HEK293 (cell line): ENCODE results near the gene TRDMT1.

Source experiments
- CTCF ChIA-PET: fragments of 350-600 bp; formaldehyde crosslinking; extraction: SDS; loops from one replicate; lab custom pipeline; 2021; ENCODE audit warnings: antibody characterized with exemption; lab: Yijun Ruan, JAX
- POLR2A ChIA-PET: fragments of 300-600 bp; formaldehyde crosslinking; extraction: SDS; loops from one replicate; lab custom pipeline; 2020; ENCODE audit warnings: antibody characterized with exemption, inconsistent platforms; lab: Yijun Ruan, JAX
- H3K27ac ChIP-seq: fragments of 200-500 bp; sonication (Bioruptor generic); 2 replicates; pipeline ENCODE4 v1.5.1; 2014; ENCODE audit warnings: low read depth, low read length, control low read depth, inconsistent platforms; ENCODE audit errors: extremely low read depth
- H3K36me3 ChIP-seq, 2 experiments: fragments of 200-500 bp in 1 of 2; sonication (Bioruptor generic) in 1 of 2; 1 replicate in 1 of 2; 2 replicates in 1 of 2; pipeline ENCODE4 v1.5.1; 2014 to 2017; ENCODE audit warnings: inconsistent platforms in 2 of 2, low read length in 2 of 2; ENCODE audit not compliant: control insufficient read depth in 2 of 2, insufficient read depth in 1 of 2
- H3K4me1 ChIP-seq: fragments of 200-500 bp; sonication (Bioruptor generic); 2 replicates; pipeline ENCODE4 v1.5.1; 2014; ENCODE audit warnings: mild to moderate bottlenecking, low read length, inconsistent platforms; ENCODE audit not compliant: control insufficient read depth, insufficient read depth
- H3K4me3 ChIP-seq: 2 replicates; pipeline ENCODE4 v1.5.1; 2011; ENCODE audit warnings: low read depth, mild to moderate bottlenecking, control low read depth, low read length, moderate library complexity
- H3K9me3 ChIP-seq: fragments of 200-500 bp; sonication (Bioruptor generic); 2 replicates; pipeline ENCODE4 v1.5.1; 2014; ENCODE audit warnings: low read depth, low read length, inconsistent platforms; ENCODE audit not compliant: control insufficient read depth, insufficient read depth
- BCL11A ChIP-seq: fragments of 450-650 bp; formaldehyde crosslinking; IDR thresholded peaks from 2 replicates; pipeline ENCODE4 v1.5.1; 2016; ENCODE audit warnings: low read depth, missing biosample characterization, missing genetic modification characterization
- EGR2 ChIP-seq: fragments of 450-650 bp; formaldehyde crosslinking; IDR thresholded peaks from 2 replicates; pipeline ENCODE4 v1.5.1; 2016; ENCODE audit warnings: low read depth, missing biosample characterization, missing genetic modification characterization
- GFI1B ChIP-seq: fragments of 450-650 bp; formaldehyde crosslinking; IDR thresholded peaks from 2 replicates; pipeline ENCODE4 v1.5.1; 2016; ENCODE audit warnings: missing biosample characterization, missing genetic modification characterization
- INSM2 ChIP-seq: fragments of 450-650 bp; formaldehyde crosslinking; IDR thresholded peaks from 2 replicates; pipeline ENCODE4 v1.5.1; 2016; ENCODE audit warnings: missing biosample characterization, missing genetic modification characterization
- OSR2 ChIP-seq: fragments of 450-650 bp; formaldehyde crosslinking; IDR thresholded peaks from 2 replicates; pipeline ENCODE4 v1.5.1; 2016; ENCODE audit warnings: missing biosample characterization, missing genetic modification characterization
- SP7 ChIP-seq: fragments of 450-650 bp; formaldehyde crosslinking; IDR thresholded peaks from 2 replicates; pipeline ENCODE4 v1.5.1; 2016; ENCODE audit warnings: missing biosample characterization, missing genetic modification characterization
- TCF7L2 ChIP-seq: IDR thresholded peaks from 2 replicates; pipeline ENCODE4 v1.6.1; 2011; ENCODE audit warnings: low read depth, mild to moderate bottlenecking, inconsistent platforms, low read length, moderate library complexity, borderline replicate concordance
- ZBTB17 ChIP-seq: fragments of 450-650 bp; formaldehyde crosslinking; IDR thresholded peaks from 2 replicates; pipeline ENCODE4 v1.5.1; 2016; ENCODE audit warnings: missing biosample characterization, missing genetic modification characterization
- ZEB2 ChIP-seq: fragments of 450-650 bp; formaldehyde crosslinking; IDR thresholded peaks from 2 replicates; pipeline ENCODE4 v1.5.1; 2016; ENCODE audit warnings: missing biosample characterization, missing genetic modification characterization
- ZFHX2 ChIP-seq: fragments of 450-650 bp; formaldehyde crosslinking; conservative IDR thresholded peaks from 2 replicates; pipeline ENCODE4 v1.5.1; 2016; ENCODE audit warnings: missing biosample characterization, missing genetic modification characterization
- ZNF202 ChIP-seq: fragments of 450-650 bp; formaldehyde crosslinking; IDR thresholded peaks from 2 replicates; pipeline ENCODE4 v1.5.1; 2016; ENCODE audit warnings: missing biosample characterization, missing genetic modification characterization, borderline replicate concordance
- ZNF350 ChIP-seq: fragments of 450-650 bp; formaldehyde crosslinking; IDR thresholded peaks from 2 replicates; pipeline ENCODE4 v1.5.0; 2017; ENCODE audit warnings: missing biosample characterization, mild to moderate bottlenecking, missing genetic modification characterization
- ZNF394 ChIP-seq: fragments of 450-650 bp; formaldehyde crosslinking; IDR thresholded peaks from 2 replicates; pipeline ENCODE4 v1.5.1; 2016; ENCODE audit warnings: missing biosample characterization, missing genetic modification characterization, mild to moderate bottlenecking, moderate library complexity, borderline replicate concordance
- ZNF449 ChIP-seq: fragments of 450-650 bp; formaldehyde crosslinking; IDR thresholded peaks from 2 replicates; pipeline ENCODE4 v1.5.1; 2017; ENCODE audit warnings: missing biosample characterization, mild to moderate bottlenecking, missing genetic modification characterization, moderate library complexity
- ZNF629 ChIP-seq: fragments of 450-650 bp; formaldehyde crosslinking; IDR thresholded peaks from 2 replicates; pipeline ENCODE4 v1.5.1; 2017; ENCODE audit warnings: missing biosample characterization, missing genetic modification characterization
- ZNF747 ChIP-seq: fragments of 450-650 bp; formaldehyde crosslinking; IDR thresholded peaks from 2 replicates; pipeline ENCODE4 v1.5.1; 2016; ENCODE audit warnings: missing biosample characterization, missing genetic modification characterization
- ZNF768 ChIP-seq: fragments of 450-650 bp; formaldehyde crosslinking; IDR thresholded peaks from 2 replicates; pipeline ENCODE4 v1.5.1; 2018; ENCODE audit warnings: missing biosample characterization, mild to moderate bottlenecking, missing genetic modification characterization
- TF ChIP-seq, protein P1 (sequence below): fragments of 450-650 bp; formaldehyde crosslinking; IDR thresholded peaks from 2 replicates; pipeline ENCODE4 v1.5.1; 2017; ENCODE audit warnings: missing biosample characterization, missing genetic modification characterization
- TF ChIP-seq, protein P2 (sequence below): fragments of 450-650 bp; formaldehyde crosslinking; IDR thresholded peaks from 2 replicates; pipeline ENCODE4 v1.5.1; 2017; ENCODE audit warnings: missing biosample characterization, missing genetic modification characterization
- TF ChIP-seq, protein P3 (sequence below): fragments of 450-650 bp; formaldehyde crosslinking; IDR thresholded peaks from 2 replicates; pipeline ENCODE4 v1.5.1; 2016; ENCODE audit warnings: missing biosample characterization, missing genetic modification characterization, low read depth
- TF ChIP-seq, protein P4 (sequence below): fragments of 450-650 bp; formaldehyde crosslinking; IDR thresholded peaks from 2 replicates; pipeline ENCODE4 v1.5.1; 2016; ENCODE audit warnings: missing biosample characterization, missing genetic modification characterization

Gene TRDMT1

GRCh38 chr10:17222329-17222728, 20.9 kb upstream of the TRDMT1 start:
- Histone ChIP-seq H3K4me3 (no peak overlapping the region), H3K27ac (no peak overlapping the region), H3K4me1 (peaks cover 8% of the 10 kb centered on the region), H3K9me3 (no peaks in the 10 kb centered on the region)
- POLR2A ChIA-PET, result interaction anchor here (2.6 kb wide), 1 partner anchor 21 kb away, joined by 10 read pairs; the partner anchor contains the start of gene TRDMT1
- no peak for TF ChIP-seq ZBTB17 (tag by site-specific recombination)
- peak; percentile 23; the same call in 1 of the 2 replicates for TF ChIP-seq EGR2 (tag by site-specific recombination)
- TF ChIP-seq ZNF350, result no peak
- peak; percentile 38; the same call in 1 of the 2 replicates for TF ChIP-seq ZFHX2 (tag by site-specific recombination)
- TF ChIP-seq, all 188 proteins: peak for 2
- CTCF ChIA-PET, result interaction anchor here (0.5 kb wide), 1 partner anchor 394 kb away, joined by 4 read pairs; no protein-coding TSS in a partner anchor
- H3K36me3 ChIP-seq, result no peaks in the 10 kb centered on the region

GRCh38 chr10:17220652-17221100, 19.2 kb upstream of the TRDMT1 start:
- ChIA-PET CTCF (interaction anchor here (0.7 to 1.4 kb wide), 3 partner anchors 10 to 367 kb away, joined by 3 to 5 read pairs (median 3); no protein-coding TSS in a partner anchor), POLR2A (interaction anchor here (1.0 to 3.1 kb wide), 3 partner anchors 9 to 81 kb away, joined by 6 to 46 read pairs (median 10); partner anchors contain the start of genes TRDMT1 and VIM)
- H3K9me3 ChIP-seq, result no peaks in the 10 kb centered on the region
- peaks cover 8% of the 10 kb centered on the region for H3K4me1 ChIP-seq
- no peaks in the 10 kb centered on the region for H3K36me3 ChIP-seq
- peak overlapping the region; percentile 34; the same call in 1 of the 2 replicates for H3K27ac ChIP-seq
- no peak overlapping the region for H3K4me3 ChIP-seq
- TF ChIP-seq, protein P1, sequence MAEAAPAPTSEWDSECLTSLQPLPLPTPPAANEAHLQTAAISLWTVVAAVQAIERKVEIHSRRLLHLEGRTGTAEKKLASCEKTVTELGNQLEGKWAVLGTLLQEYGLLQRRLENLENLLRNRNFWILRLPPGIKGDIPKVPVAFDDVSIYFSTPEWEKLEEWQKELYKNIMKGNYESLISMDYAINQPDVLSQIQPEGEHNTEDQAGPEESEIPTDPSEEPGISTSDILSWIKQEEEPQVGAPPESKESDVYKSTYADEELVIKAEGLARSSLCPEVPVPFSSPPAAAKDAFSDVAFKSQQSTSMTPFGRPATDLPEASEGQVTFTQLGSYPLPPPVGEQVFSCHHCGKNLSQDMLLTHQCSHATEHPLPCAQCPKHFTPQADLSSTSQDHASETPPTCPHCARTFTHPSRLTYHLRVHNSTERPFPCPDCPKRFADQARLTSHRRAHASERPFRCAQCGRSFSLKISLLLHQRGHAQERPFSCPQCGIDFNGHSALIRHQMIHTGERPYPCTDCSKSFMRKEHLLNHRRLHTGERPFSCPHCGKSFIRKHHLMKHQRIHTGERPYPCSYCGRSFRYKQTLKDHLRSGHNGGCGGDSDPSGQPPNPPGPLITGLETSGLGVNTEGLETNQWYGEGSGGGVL (tag by site-specific recombination), result 0 out of 2 replicates have a peak, but pooled peaks have one; percentile 6
- TF ChIP-seq ZNF768 (no peak), ZNF629 (peak; percentile 87), ZNF747 (tag by site-specific recombination) (no peak), ZNF202 (no peak), INSM2 (tag by site-specific recombination) (peak; percentile 56; the same call in 1 of the 2 replicates), ZNF394 (tag by site-specific recombination) (peak; percentile 24; the same call in 1 of the 2 replicates), ZEB2 (tag by site-specific recombination) (peak; percentile 83; the same call in 1 of the 2 replicates), TCF7L2 (peak; percentile 84), BCL11A (tag by site-specific recombination) (0 out of 2 replicates have a peak, but pooled peaks have one; percentile 13), OSR2 (tag by site-specific recombination) (peak; percentile 89), SP7 (tag by site-specific recombination) (0 out of 2 replicates have a peak, but pooled peaks have one; percentile 22), ZNF449 (tag by site-specific recombination) (peak; percentile 20; the same call in 1 of the 2 replicates), GFI1B (0 out of 2 replicates have a peak, but pooled peaks have one; percentile 63)
- TF ChIP-seq, protein P2, sequence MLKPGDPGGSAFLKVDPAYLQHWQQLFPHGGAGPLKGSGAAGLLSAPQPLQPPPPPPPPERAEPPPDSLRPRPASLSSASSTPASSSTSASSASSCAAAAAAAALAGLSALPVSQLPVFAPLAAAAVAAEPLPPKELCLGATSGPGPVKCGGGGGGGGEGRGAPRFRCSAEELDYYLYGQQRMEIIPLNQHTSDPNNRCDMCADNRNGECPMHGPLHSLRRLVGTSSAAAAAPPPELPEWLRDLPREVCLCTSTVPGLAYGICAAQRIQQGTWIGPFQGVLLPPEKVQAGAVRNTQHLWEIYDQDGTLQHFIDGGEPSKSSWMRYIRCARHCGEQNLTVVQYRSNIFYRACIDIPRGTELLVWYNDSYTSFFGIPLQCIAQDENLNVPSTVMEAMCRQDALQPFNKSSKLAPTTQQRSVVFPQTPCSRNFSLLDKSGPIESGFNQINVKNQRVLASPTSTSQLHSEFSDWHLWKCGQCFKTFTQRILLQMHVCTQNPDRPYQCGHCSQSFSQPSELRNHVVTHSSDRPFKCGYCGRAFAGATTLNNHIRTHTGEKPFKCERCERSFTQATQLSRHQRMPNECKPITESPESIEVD (tag by site-specific recombination), result peak; percentile 99
- TF ChIP-seq, protein P3, sequence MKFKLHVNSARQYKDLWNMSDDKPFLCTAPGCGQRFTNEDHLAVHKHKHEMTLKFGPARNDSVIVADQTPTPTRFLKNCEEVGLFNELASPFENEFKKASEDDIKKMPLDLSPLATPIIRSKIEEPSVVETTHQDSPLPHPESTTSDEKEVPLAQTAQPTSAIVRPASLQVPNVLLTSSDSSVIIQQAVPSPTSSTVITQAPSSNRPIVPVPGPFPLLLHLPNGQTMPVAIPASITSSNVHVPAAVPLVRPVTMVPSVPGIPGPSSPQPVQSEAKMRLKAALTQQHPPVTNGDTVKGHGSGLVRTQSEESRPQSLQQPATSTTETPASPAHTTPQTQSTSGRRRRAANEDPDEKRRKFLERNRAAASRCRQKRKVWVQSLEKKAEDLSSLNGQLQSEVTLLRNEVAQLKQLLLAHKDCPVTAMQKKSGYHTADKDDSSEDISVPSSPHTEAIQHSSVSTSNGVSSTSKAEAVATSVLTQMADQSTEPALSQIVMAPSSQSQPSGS (tag by site-specific recombination), result peak; percentile 96
- TF ChIP-seq, protein P4, sequence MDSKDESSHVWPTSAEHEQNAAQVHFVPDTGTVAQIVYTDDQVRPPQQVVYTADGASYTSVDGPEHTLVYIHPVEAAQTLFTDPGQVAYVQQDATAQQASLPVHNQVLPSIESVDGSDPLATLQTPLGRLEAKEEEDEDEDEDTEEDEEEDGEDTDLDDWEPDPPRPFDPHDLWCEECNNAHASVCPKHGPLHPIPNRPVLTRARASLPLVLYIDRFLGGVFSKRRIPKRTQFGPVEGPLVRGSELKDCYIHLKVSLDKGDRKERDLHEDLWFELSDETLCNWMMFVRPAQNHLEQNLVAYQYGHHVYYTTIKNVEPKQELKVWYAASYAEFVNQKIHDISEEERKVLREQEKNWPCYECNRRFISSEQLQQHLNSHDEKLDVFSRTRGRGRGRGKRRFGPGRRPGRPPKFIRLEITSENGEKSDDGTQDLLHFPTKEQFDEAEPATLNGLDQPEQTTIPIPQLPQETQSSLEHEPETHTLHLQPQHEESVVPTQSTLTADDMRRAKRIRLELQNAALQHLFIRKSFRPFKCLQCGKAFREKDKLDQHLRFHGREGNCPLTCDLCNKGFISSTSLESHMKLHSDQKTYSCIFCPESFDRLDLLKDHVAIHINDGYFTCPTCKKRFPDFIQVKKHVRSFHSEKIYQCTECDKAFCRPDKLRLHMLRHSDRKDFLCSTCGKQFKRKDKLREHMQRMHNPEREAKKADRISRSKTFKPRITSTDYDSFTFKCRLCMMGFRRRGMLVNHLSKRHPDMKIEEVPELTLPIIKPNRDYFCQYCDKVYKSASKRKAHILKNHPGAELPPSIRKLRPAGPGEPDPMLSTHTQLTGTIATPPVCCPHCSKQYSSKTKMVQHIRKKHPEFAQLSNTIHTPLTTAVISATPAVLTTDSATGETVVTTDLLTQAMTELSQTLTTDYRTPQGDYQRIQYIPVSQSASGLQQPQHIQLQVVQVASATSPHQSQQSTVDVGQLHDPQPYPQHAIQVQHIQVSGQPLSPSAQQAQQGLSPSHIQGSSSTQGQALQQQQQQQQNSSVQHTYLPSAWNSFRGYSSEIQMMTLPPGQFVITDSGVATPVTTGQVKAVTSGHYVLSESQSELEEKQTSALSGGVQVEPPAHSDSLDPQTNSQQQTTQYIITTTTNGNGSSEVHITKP (tag by site-specific recombination), result peak; percentile 98
